GM12878 (cell line): Measurements from ENCODE around the gene GUCA2B. TPM values are rescaled to one million over a fixed set of nuclear protein-coding genes. Genes with fewer than 3 reads are reported as not detected.

Experiments used
- ATAC-seq: fragments of 200-7000 bp; cut with Tn5 transposase; 3 replicates; pipeline ENCODE4 v1.9.1; 2020; ENCODE audit warnings: mild to moderate bottlenecking, moderate library complexity
- BruUV-seq: library from RNA; stranded (reverse); fragments of 400-500 nt; replicated peaks from 2 replicates; lab custom pipeline; 2021; lab: Mats Ljungman, UMichigan
- CTCF ChIA-PET: fragments of 300-600 bp; sonication (Branson Sonifier 250); formaldehyde crosslinking; extraction: SDS; loops from one replicate; lab custom pipeline; 2021; ENCODE audit warnings: inconsistent platforms; lab: Yijun Ruan, JAX
- POLR2A ChIA-PET: fragments of 350-600 bp; formaldehyde crosslinking; extraction: SDS; loops from one replicate; lab custom pipeline; 2021; ENCODE audit warnings: inconsistent platforms; lab: Charles Lee
- RAD21 ChIA-PET: fragments of 300-600 bp; sonication (Branson Sonifier 250); formaldehyde crosslinking; loops from one replicate; lab custom pipeline; 2023; ENCODE audit warnings: antibody characterized with exemption; ENCODE audit not compliant: unreplicated experiment; lab: Charles Lee
- SMC1A ChIA-PET: fragments of 300-600 bp; sonication (Branson Sonifier 250); formaldehyde crosslinking; loops from one replicate; lab custom pipeline; 2023; ENCODE audit not compliant: unreplicated experiment, uncharacterized antibody; lab: Charles Lee
- DNase-seq: peaks from one replicate; pipeline ENCODE4 v3.0.0-alpha.2; 2011; ENCODE audit warnings: low read depth, low spot score
- FAIRE-seq: peaks from 3 replicates; lab custom pipeline; 2011; peaks lifted over from hg19 to GRCh38; lab: Jason Lieb, UNC
- H2AFZ ChIP-seq: 2 replicates; pipeline ENCODE4 v1.6.0; 2011; ENCODE audit warnings: low read depth, low read length, control low read depth; ENCODE audit not compliant: control insufficient read depth
- H3K27ac ChIP-seq: 2 replicates; pipeline ENCODE4 v1.5.1; 2011; ENCODE audit warnings: control low read depth; ENCODE audit not compliant: control insufficient read depth, insufficient read depth
- H3K27me3 ChIP-seq, 2 experiments: replicated peaks in 1 of 2; 2 replicates each; pipeline versions ENCODE4 v1.6.0 to v1.6.1; 2011; ENCODE audit warnings: low read length in 1 of 2; ENCODE audit not compliant: control insufficient read depth in 2 of 2, insufficient read depth in 2 of 2
- H3K36me3 ChIP-seq, 2 experiments: 2 replicates each; pipeline ENCODE4 v1.5.1; 2011; ENCODE audit warnings: low read length in 1 of 2; ENCODE audit not compliant: control insufficient read depth in 2 of 2, insufficient read depth in 2 of 2
- H3K4me1 ChIP-seq: 2 replicates; pipeline ENCODE4 v1.6.1; 2011; ENCODE audit warnings: mild to moderate bottlenecking, low read length, moderate library complexity, mixed read lengths; ENCODE audit not compliant: control insufficient read depth, insufficient read depth
- H3K4me2 ChIP-seq: 2 replicates; pipeline ENCODE4 v1.6.0; 2011; ENCODE audit warnings: control low read depth; ENCODE audit not compliant: control insufficient read depth, insufficient read depth
- H3K4me3 ChIP-seq: fragments of 200-600 bp; sonication (generic); 2 replicates; pipeline ENCODE4 v1.5.1; 2016
- H3K79me2 ChIP-seq: 2 replicates; pipeline ENCODE4 v1.6.0; 2011; ENCODE audit warnings: low read length; ENCODE audit not compliant: control insufficient read depth, insufficient read depth
- H3K9ac ChIP-seq: 2 replicates; pipeline ENCODE4 v1.8.0; 2011; ENCODE audit warnings: low read length, control low read depth, mixed read lengths; ENCODE audit not compliant: control insufficient read depth, insufficient read depth
- H3K9me3 ChIP-seq: replicated peaks from 3 replicates; pipeline ENCODE4 v1.5.1; 2011; ENCODE audit warnings: mild to moderate bottlenecking, low read length; ENCODE audit not compliant: control insufficient read depth, insufficient read depth
- H4K20me1 ChIP-seq: 2 replicates; pipeline ENCODE4 v1.6.0; 2011; ENCODE audit not compliant: control insufficient read depth, insufficient read depth
- BMI1 ChIP-seq: fragments of 450-650 bp; IDR thresholded peaks from 2 replicates; pipeline ENCODE4 v1.6.1; 2016; ENCODE audit warnings: mild to moderate bottlenecking, moderate library complexity, borderline replicate concordance
- CBFB ChIP-seq: IDR thresholded peaks from 2 replicates; pipeline ENCODE4 v1.6.1; 2016; ENCODE audit warnings: antibody characterized with exemption, low read depth
- ETV6 ChIP-seq, 2 experiments: fragments of 450-650 bp in 1 of 2; IDR thresholded peaks in 1 of 2; conservative IDR thresholded peaks in 1 of 2; 2 replicates each; pipeline ENCODE4 v1.6.1; 2014; ENCODE audit warnings: antibody characterized with exemption in 1 of 2, borderline replicate concordance in 1 of 2, low read depth in 1 of 2, mild to moderate bottlenecking in 1 of 2, moderate library complexity in 1 of 2
- HCFC1 ChIP-seq: fragments of 150-350 bp; IDR thresholded peaks from 2 replicates; pipeline ENCODE4 v1.6.1; 2014; ENCODE audit warnings: low read length
- KDM1A ChIP-seq: fragments of 200-600 bp; sonication (generic); IDR thresholded peaks from 2 replicates; pipeline ENCODE4 v1.6.1; 2016; ENCODE audit warnings: borderline replicate concordance
- MYB ChIP-seq: fragments of 150-350 bp; IDR thresholded peaks from 2 replicates; pipeline ENCODE4 v1.6.1; 2014; ENCODE audit warnings: mild to moderate bottlenecking, low read depth, low read length, borderline replicate concordance
- MYC ChIP-seq: IDR thresholded peaks from 2 replicates; pipeline ENCODE4 v1.6.1; 2011; ENCODE audit warnings: mild to moderate bottlenecking, low read length, moderate library complexity, inconsistent platforms; ENCODE audit not compliant: insufficient read depth, insufficient replicate concordance, insufficient read length, severe bottlenecking
- RAD21 ChIP-seq: IDR thresholded peaks from 2 replicates; pipeline ENCODE4 v1.6.1; 2011; ENCODE audit warnings: mild to moderate bottlenecking, low read depth, low read length, moderate library complexity; ENCODE audit not compliant: insufficient read depth
- REST ChIP-seq: IDR thresholded peaks from 2 replicates; pipeline ENCODE4 v1.6.1; 2012; ENCODE audit warnings: mild to moderate bottlenecking, low read depth, low read length
- STAT3 ChIP-seq: IDR thresholded peaks from 2 replicates; pipeline ENCODE4 v1.6.1; 2011; ENCODE audit warnings: low read depth, low read length, improper control_type of control experiment
- SUPT20H ChIP-seq: IDR thresholded peaks from 2 replicates; pipeline ENCODE4 v1.6.1; 2011; ENCODE audit warnings: low read depth, mild to moderate bottlenecking, low read length, moderate library complexity, borderline replicate concordance; ENCODE audit not compliant: control insufficient read depth
- ZBTB40 ChIP-seq: fragments of 450-650 bp; IDR thresholded peaks from 2 replicates; pipeline ENCODE4 v1.6.1; 2016; ENCODE audit warnings: mild to moderate bottlenecking, moderate library complexity, borderline replicate concordance
- ZNF274 ChIP-seq: IDR thresholded peaks from one replicate; pipeline ENCODE4 v1.8.0; 2011; ENCODE audit not compliant: insufficient read length, insufficient read depth
- WGBS: methylation state at CpG from one replicate; pipeline ENCODE4 v1.1.6; 2016; ENCODE audit warnings: low lambda C conversion rate; ENCODE audit not compliant: insufficient replicate concordance, insufficient coverage; ENCODE audit errors: missing lambda C conversion rate; 5-methylcytosine and 5-hydroxymethylcytosine counted together
- in situ Hi-C: fragments of 300-500 bp; cut with MboI; formaldehyde crosslinking; loops from 9 replicates; pipeline ENCODE4 v1.14.3; 2018; ENCODE audit warnings: mixed read lengths
- intact Hi-C: fragments of 100-400 bp; cut with micrococcal nuclease; formaldehyde crosslinking; loops from one replicate; pipeline ENCODE4 v1.14.2; 2022; ENCODE audit not compliant: unreplicated experiment
- polyA plus RNA-seq, 11 experiments: library from polyadenylated mRNA; depleted of rRNA in 4 of 11; unstranded in 6 of 11; stranded (reverse) in 5 of 11; fragments of >200 nt; fragmentation: Nextera tagmentation in 4 of 11; fragmentation: Illumina TruSeq in 1 of 11; extraction: Ambion mirVana in 4 of 11; extraction: Trizol in 1 of 11; gene quantifications; 1 replicate in 1 of 11; 2 replicates in 10 of 11; pipeline versions ENCODE4 v1.2.1 to v1.2.3, GENCODE V29; 2011 to 2016; ENCODE audit warnings: inconsistent platforms in 2 of 11, missing spikeins in 2 of 11, low read depth in 1 of 11
- total RNA-seq, 4 experiments: library from RNA; depleted of rRNA in 3 of 4; stranded (reverse); fragments of >200 nt in 3 of 4; fragmentation: Illumina TruSeq in 1 of 4; extraction: Trizol in 1 of 4; gene quantifications; 2 replicates each; pipeline versions ENCODE4 v1.2.1 to v1.2.3, GENCODE V29; 2013 to 2021

GUCA2B gene
- total and polyA plus RNA-seq, 10 of the 15 experiments (the other 5 are each of a cell fraction or from before 2014, with no cell fraction given): not detected

- TF ChIP-seq HCFC1 (no peak), MYC (no peak), CBFB (no peak), SUPT20H (no peak), RAD21 (no peak)
These were observed 11.6 kb downstream of the GUCA2B start, which contains the start of gene GUCA2A (continued) for GRCh38 chr1:42164551-42165420.

- in situ Hi-C loops (no loop called here), intact Hi-C loops (no loop called here)
- no peak for FAIRE-seq
- no peak for ATAC-seq
- BruUV-seq: no TSS peak
- H3K9ac ChIP-seq: no peak overlapping the region
- no peak overlapping the region for H3K4me3 ChIP-seq
- H3K9me3 ChIP-seq: peaks cover 4% of the 10 kb centered on the region; the same call in 1 of the 3 replicates
- ChIA-PET SMC1A (no interaction called here), CTCF (interaction anchor here (6.7 kb wide), 1 partner anchor 8 kb away, joined by 39 read pairs; no protein-coding TSS in a partner anchor), POLR2A (no interaction called here), RAD21 (no interaction called here)
- H3K4me1 ChIP-seq: no peaks in the 10 kb centered on the region
- 52% methylated on average over 12 of the region's 12 CpGs for WGBS
- H3K27me3 ChIP-seq: no peaks in the 10 kb centered on the region
- DNase-seq: no peak
- H3K4me2 ChIP-seq: no peak overlapping the region
- no peaks in the 10 kb centered on the region for H3K79me2 ChIP-seq
- no peaks in the 10 kb centered on the region for H3K36me3 ChIP-seq
- H3K27ac ChIP-seq: no peak overlapping the region
- H2AFZ ChIP-seq: no peak overlapping the region
- H4K20me1 ChIP-seq: no peaks in the 10 kb centered on the region
- TF ChIP-seq ZNF274 (no peak), ZBTB40 (no peak), MYB (no peak), REST (no peak), ETV6 (conservative IDR thresholded peaks at IDR 0.05 in 1 of 2, IDR thresholded peaks at IDR 0.05 in 1 of 2; ENCODE audit: borderline replicate concordance in 1 of 2, low read depth in 1 of 2) (no peak), KDM1A (no peak), STAT3 (no peak), BMI1 (no peak)
These were observed 12.5 kb downstream of the GUCA2B start for GRCh38 chr1:42165511-42166210.
